Motor neuron (in vitro differentiated cells): ENCODE results near the gene SDCBP2. TPM values are rescaled to one million over a fixed set of nuclear protein-coding genes. Genes with fewer than 3 reads are reported as not detected.
A peak's percentile ranks its signal among the peaks of the same experiment; 100 is the strongest.

Experiments
- ATAC-seq, 8 experiments: fragments of 200-7000 bp; cut with Tn5 transposase; replicated peaks in 6 of 8; 2 replicates each; pipeline ENCODE4 v1.8.0; 2021; ENCODE audit warnings: mild to moderate bottlenecking in 8 of 8, moderate library complexity in 8 of 8
- H3K27ac ChIP-seq, 2 donors: fragments of 250-450 bp; sonication (Bioruptor Pico); 2 replicates each; pipeline ENCODE4 v1.9.0; 2021; ENCODE audit warnings: antibody characterized with exemption in 2 of 2, mild to moderate bottlenecking in 2 of 2, moderate library complexity in 1 of 2
- H3K4me1 ChIP-seq, 2 donors: fragments of 250-450 bp; sonication (Bioruptor Pico); replicated peaks in 1 of 2; 2 replicates each; pipeline ENCODE4 v1.6.1; 2021; ENCODE audit warnings: antibody characterized with exemption in 2 of 2, mild to moderate bottlenecking in 2 of 2, moderate library complexity in 1 of 2
- H3K4me3 ChIP-seq, 5 donors: fragments of 250-450 bp; sonication (Bioruptor Pico); 2 replicates each; pipeline ENCODE4 v1.9.0; 2021; ENCODE audit warnings: antibody characterized with exemption in 5 of 5, mild to moderate bottlenecking in 5 of 5, moderate library complexity in 4 of 5
- WGBS, 10 experiments: fragments of 450-650 bp; shearing (Covaris generic); methylation state at CpG; one replicate each; pipeline ENCODE4 v1.0.0; 2022; 5-methylcytosine and 5-hydroxymethylcytosine counted together
- in situ Hi-C, 9 experiments: fragments of 400-800 bp; cut with MboI; loops; one replicate each; pipeline ENCODE4 v1.15.0; 2021; ENCODE audit warnings: low sequenced_read_pairs in 9 of 9, low pct_unique_long_range_greater_than_20kb in 2 of 9; ENCODE audit not compliant: unreplicated experiment in 9 of 9
- total RNA-seq, 8 experiments: library from RNA; unstranded; fragments of 300-600 nt; gene quantifications; 2 replicates each; pipeline versions ENCODE4 v1.2.3 to v1.2.4, GENCODE V29; 2022

The SDCBP2 gene
- total RNA-seq, 8 experiments from 2014 or later, result 1.4 to 16.3 (median 2.8) TPM

DNA sequence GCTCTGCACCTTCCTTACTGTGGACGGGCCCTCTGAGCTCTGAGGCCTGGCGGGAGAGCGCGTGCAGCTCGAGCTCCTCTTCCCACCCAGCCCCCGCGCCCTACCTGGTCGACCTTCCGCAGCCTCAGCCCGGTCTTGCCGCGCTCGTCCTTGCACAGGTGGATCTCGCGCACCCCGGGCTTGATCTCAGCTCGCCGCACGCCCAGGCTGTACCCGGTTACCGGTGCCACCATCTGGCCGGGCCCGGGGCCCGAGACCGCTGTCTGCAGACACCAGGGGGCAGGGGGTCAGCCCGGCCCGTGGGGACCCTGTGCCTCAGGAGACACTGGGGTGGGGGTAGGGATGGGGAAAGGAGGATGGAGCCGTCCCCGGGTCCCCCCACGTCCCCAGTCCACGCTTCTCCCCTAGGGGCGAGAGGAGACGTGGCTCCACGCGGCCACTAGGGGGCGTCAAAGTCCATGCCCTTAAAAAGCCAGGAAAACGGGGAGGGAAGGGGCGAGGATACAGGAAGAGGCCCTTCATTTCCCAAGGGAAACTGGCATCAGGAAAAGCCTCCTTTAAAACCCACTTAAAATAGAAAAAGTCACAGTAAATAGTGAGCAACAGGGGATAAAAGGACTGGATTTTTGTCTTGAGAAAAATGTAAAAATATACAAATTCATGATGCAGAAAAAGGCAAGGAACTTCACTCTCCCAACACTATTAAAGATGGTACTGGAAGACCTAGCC is 15.5 kb downstream of the SDCBP2 start:
- in situ Hi-C loops, result loop anchor here in 4 of 9 experiments (10.0 to 25.0 kb wide), 3 partner anchors 131 to 151 kb away; partner anchors contain the start of gene NSFL1C (in 3 of the 4)
- peak overlapping the region in 2 of 5 donors; percentile 14 to 23 for H3K4me3 ChIP-seq
- peaks cover 0 to 5% of the 10 kb centered on the region in 2 donors for H3K4me1 ChIP-seq
- no peak overlapping the region for H3K27ac ChIP-seq
- 0 to 40% (median 18%) methylated on average over 1 to 2 of the region's 38 CpGs; no CpG with 5 or more reads in 6 of the 10 experiments for WGBS, 10 experiments
- ATAC-seq, result peak; percentile 76 to 96 (median 88)

- Histone ChIP-seq H3K4me3 (no peak overlapping the region), H3K27ac (no peak overlapping the region), H3K4me1 (peaks cover 0 to 5% of the 10 kb centered on the region in 2 donors)
- 45% methylated on average over 4 of the region's 16 CpGs; no CpG with 5 or more reads in 9 of the 10 experiments for WGBS, 10 experiments
- ATAC-seq, result peak in 1 of 8 experiments; percentile 1
- in situ Hi-C loops, result loop anchor here in 4 of 9 experiments (10.0 to 25.0 kb wide), 3 partner anchors 132 to 152 kb away; partner anchors contain the start of gene NSFL1C (in 3 of the 4)
These were observed 16.1 kb downstream of the SDCBP2 start for GRCh38 chr20:1312904-1313235.

- WGBS, 10 experiments, result 73 to 80% (median 80%) methylated on average over 3 to 8 of the region's 20 CpGs; no CpG with 5 or more reads in 7 of the 10 experiments
- H3K27ac ChIP-seq, result no peak overlapping the region
- in situ Hi-C loops, result loop anchor here in 4 of 9 experiments (10.0 to 25.0 kb wide), 3 partner anchors 132 to 152 kb away; partner anchors contain the start of gene NSFL1C (in 3 of the 4)
- ATAC-seq, result no peak
- H3K4me1 ChIP-seq, result peaks cover 0 to 5% of the 10 kb centered on the region in 2 donors
- H3K4me3 ChIP-seq, result no peak overlapping the region
These were observed 16.6 kb downstream of the SDCBP2 start for GRCh38 chr20:1312308-1312707.

GRCh38 chr20:1310506-1311190 is 18.3 kb downstream of the SDCBP2 start:
- no peak overlapping the region for H3K27ac ChIP-seq
- H3K4me3 ChIP-seq, result no peak overlapping the region
- no peak for ATAC-seq
- H3K4me1 ChIP-seq, result peaks cover 0 to 5% of the 10 kb centered on the region in 2 donors
- in situ Hi-C loops, result loop anchor here in 4 of 9 experiments (10.0 to 25.0 kb wide), 3 partner anchors 134 to 154 kb away; partner anchors contain the start of gene NSFL1C (in 3 of the 4)
- 67 to 100% (median 100%) methylated on average over 1 to 3 of the region's 12 CpGs; no CpG with 5 or more reads in 6 of the 10 experiments for WGBS, 10 experiments

DNA sequence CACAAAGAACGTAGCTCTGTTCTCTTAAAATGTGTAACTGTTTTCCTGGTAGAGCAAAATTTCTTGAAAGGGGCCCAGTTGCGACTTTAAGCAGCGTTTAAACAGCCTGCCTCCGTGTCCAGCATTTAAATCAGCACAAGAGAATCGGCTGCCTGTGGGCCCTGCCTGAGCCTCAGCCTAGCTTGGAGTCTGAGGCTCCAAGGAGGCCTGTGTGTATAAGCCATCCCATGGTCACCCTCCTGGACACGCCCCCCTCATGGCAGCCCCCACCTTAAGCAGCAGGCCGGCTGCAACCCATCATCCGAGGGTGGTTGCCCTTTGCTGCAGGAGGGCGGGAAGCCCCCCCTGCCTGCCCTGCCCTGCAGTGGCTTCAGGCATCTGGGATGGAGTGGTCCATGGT is 18.9 kb downstream of the SDCBP2 start:
- peak in 3 of 8 experiments; percentile 25 to 50 (median 38) for ATAC-seq
- Histone ChIP-seq H3K27ac (no peak overlapping the region), H3K4me3 (no peak overlapping the region), H3K4me1 (peaks cover 0 to 5% of the 10 kb centered on the region in 2 donors)
- WGBS, 10 experiments, result 30 to 77% (median 49%) methylated on average over 1 to 4 of the region's 9 CpGs; no CpG with 5 or more reads in 2 of the 10 experiments
- in situ Hi-C loops, result loop anchor here in 4 of 9 experiments (10.0 to 25.0 kb wide), 3 partner anchors 135 to 155 kb away; partner anchors contain the start of gene NSFL1C (in 3 of the 4)

- in situ Hi-C loops, result loop anchor here in 2 of 9 experiments (25.0 kb wide), 1 partner anchor 153 kb away; the partner anchor contains the start of gene NSFL1C (in 2 of the 2)
- no peak overlapping the region for H3K27ac ChIP-seq
- H3K4me3 ChIP-seq, result no peak overlapping the region
- 33 to 93% methylated on average over 1 to 3 of the region's 12 CpGs; no CpG with 5 or more reads in 8 of the 10 experiments for WGBS, 10 experiments
- ATAC-seq, result peak in 1 of 8 experiments; percentile 14
- peaks cover 0 to 5% of the 10 kb centered on the region in 2 donors for H3K4me1 ChIP-seq
These were observed 19.5 kb downstream of the SDCBP2 start for GRCh38 chr20:1309439-1309847.

DNA sequence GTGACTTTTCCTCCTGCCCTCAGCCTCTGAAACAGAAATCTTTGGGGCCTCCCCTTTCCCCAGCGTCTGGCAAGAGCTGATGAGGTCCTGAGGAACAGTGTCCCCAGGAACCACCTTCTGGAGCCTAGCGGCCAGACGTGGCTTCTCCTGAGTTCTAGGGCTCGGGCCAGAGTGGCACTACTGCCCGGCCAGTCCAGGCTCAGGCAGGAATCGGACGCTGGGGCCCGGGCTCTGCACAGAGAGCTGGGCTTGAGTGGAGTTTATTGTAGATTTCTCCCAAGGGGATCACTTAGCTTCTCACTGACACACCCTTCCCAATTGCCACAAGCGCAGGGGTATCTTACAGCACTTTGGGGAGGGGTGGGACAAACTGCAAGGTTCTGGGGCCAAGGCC is 20.2 kb downstream of the SDCBP2 start:
- Histone ChIP-seq H3K4me1 (peaks cover 0 to 4% of the 10 kb centered on the region in 2 donors), H3K4me3 (no peak overlapping the region), H3K27ac (no peak overlapping the region)
- WGBS, 10 experiments, result no CpG with 5 or more reads among the region's 9 CpGs
- in situ Hi-C loops, result loop anchor here in 2 of 9 experiments (25.0 kb wide), 1 partner anchor 154 kb away; the partner anchor contains the start of gene NSFL1C (in 2 of the 2)
- ATAC-seq, result no peak

DNA sequence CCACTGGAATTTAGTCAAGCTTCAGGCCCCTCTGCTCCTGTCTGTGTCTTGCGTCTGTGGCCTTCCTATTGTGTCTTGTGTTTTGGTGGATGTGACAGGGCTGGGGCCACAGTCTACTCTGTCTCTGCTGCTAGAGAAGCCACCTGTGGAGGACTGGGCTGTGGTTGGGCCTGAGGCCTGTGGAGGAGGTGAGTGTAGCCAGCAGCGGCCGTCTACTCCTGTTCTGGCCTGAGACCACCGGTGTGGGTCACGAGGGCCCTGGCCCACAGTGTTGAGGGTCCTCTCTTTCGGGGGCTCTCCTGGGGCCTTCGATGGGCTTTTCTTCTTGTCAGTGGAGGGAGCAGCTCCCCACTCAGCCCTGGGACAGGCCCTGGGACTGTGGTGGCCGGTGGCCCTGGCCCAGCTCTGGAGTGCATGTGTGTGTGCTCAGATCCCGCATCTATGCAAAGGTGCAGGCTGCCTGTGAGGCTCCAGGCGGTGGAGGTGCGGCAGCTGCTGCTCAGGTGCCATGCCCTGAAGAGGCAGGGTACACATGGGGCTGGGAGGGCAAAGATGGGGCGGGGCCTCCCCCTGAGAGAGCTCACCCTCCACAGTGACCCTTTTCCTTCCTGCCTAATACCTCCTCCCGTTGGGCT is 20.8 kb downstream of the SDCBP2 start:
- H3K4me1 ChIP-seq, result peaks cover 0 to 3% of the 10 kb centered on the region in 2 donors
- no peak overlapping the region for H3K4me3 ChIP-seq
- 40 to 94% (median 90%) methylated on average over 1 to 9 of the region's 13 CpGs; no CpG with 5 or more reads in 7 of the 10 experiments for WGBS, 10 experiments
- no peak for ATAC-seq
- no peak overlapping the region for H3K27ac ChIP-seq
- in situ Hi-C loops, result loop anchor here in 2 of 9 experiments (25.0 kb wide), 1 partner anchor 154 kb away; the partner anchor contains the start of gene NSFL1C (in 2 of the 2)

DNA sequence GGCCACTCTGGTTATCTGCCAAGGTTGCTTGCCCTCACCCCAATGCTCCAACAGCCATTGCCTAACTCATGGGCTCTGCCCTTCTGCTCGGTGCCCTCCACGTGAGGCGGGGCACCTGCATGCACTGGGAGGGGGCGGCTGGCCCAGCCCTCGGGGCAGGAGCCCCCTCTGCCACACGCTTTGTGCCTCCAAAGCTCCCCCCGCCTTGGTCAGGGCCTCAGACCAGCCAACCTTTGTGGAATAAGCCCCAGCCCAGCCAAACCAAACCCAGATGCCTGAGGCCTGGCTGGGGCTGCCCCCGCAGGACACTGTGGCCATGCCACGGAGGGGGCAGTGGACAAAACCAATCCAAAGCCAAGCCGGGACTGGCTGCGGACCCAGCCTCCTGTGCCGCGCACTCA is 21.4 kb downstream of the SDCBP2 start:
- H3K4me3 ChIP-seq, result no peak overlapping the region
- no peak for ATAC-seq
- WGBS, 10 experiments, result 75 to 100% (median 93%) methylated on average over 1 to 3 of the region's 13 CpGs; no CpG with 5 or more reads in 3 of the 10 experiments
- in situ Hi-C loops, result loop anchor here in 2 of 9 experiments (25.0 kb wide), 1 partner anchor 155 kb away; the partner anchor contains the start of gene NSFL1C (in 2 of the 2)
- H3K27ac ChIP-seq, result no peak overlapping the region
- peaks cover 0 to 3% of the 10 kb centered on the region in 2 donors for H3K4me1 ChIP-seq

GRCh38 chr20:1307171-1307570 is 21.8 kb downstream of the SDCBP2 start:
- in situ Hi-C loops, result loop anchor here in 2 of 9 experiments (25.0 kb wide), 1 partner anchor 155 kb away; the partner anchor contains the start of gene NSFL1C (in 2 of the 2)
- Histone ChIP-seq H3K4me3 (no peak overlapping the region), H3K4me1 (peaks cover 0 to 3% of the 10 kb centered on the region in 2 donors), H3K27ac (no peak overlapping the region)
- 20 to 100% (median 83%) methylated on average over 1 to 5 of the region's 10 CpGs; no CpG with 5 or more reads in 5 of the 10 experiments for WGBS, 10 experiments
- no peak for ATAC-seq

DNA sequence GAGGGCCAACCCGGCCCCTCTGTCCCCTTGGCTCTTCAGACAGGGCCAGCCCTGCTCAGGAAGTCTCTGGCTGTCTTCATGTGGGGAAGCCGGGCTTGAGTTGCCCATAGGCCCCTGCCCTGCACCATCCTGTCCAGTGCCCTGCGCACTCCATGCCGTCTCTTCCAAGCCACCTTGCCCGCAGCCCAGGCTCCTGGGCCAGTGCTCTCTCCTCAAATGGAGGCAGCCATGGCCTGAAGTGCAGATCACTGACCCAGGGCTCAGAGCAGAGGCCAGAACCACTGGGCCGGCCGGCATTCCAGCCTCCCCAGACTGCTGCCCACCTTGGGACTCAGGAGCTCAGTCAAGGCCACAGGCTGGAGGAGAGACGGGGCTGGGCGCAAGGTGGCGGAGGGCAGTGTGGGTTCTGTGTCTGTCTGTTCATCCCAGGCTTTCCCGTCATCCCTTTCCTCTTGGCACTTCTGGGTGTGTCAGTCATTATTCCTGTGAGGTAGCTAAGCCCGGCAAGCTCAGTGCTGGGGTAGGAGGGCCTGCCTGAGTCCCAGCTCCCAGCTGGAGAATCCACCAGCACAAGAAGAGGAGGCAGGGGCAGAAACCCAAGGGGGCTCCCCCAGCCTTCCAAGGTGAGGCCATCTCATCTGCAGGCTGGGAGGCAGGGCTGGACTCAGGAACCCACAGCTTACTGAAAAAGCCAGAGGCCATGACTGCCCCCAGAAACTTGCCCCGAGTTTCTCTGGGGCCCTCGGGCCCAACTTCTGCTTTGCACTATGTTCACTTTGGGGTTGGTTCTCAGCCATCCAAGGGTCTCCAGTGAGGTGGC is 22.4 kb downstream of the SDCBP2 start:
- Histone ChIP-seq H3K4me1 (peaks cover 0 to 3% of the 10 kb centered on the region in 2 donors), H3K4me3 (no peak overlapping the region), H3K27ac (no peak overlapping the region)
- ATAC-seq, result peak in 1 of 8 experiments; percentile 37
- WGBS, 10 experiments, result 40 to 100% (median 83%) methylated on average over 1 to 4 of the region's 14 CpGs; no CpG with 5 or more reads in 6 of the 10 experiments
- in situ Hi-C loops, result loop anchor here in 2 of 9 experiments (25.0 kb wide), 1 partner anchor 156 kb away; the partner anchor contains the start of gene NSFL1C (in 2 of the 2)
